Activated T-cell treated with anti-CD3 and anti-CD28 coated beads, Interleukin-2, amount 50 U/mL, for 1 hour (primary cell): ENCODE measurements around the gene CX3CR1.

Source experiments
- DNase-seq: peaks from one replicate; pipeline ENCODE4 v3.0.0-alpha.2; 2020

Gene CX3CR1

DNA sequence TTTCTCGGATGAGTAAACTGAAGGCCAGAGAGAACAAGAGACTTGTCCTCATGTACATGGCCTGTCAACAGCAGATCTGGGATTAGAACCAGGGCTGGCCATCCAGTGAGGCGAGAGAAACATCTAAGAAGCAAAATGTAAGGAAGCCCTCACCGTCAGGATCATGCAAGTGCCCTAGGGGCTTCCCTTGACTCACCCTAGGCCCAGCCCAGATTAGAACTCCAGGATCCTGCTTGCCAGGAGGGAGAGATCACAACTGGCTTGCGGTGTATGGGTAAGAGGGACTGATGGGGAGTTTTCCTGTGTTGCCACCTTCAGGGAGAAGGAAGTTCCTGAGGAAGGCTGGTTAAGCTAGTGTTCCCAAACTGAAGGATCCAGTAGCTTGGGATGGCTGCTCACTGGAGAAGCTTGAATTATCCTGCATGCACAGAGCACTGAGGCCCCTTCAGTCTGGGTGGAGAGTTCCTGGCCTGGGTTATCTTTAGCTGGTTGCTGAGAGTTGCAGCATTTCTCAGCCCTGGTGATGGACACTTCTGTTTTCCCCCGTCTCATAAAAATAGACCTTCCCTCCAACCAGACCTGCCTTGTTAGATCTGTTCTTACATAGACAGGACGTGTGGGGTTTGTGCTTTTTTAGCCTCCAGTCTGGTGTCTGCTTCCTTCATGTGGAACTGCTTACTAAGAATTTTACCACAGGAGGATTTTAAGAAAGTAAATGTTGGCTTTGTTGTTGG, 59.3 kb downstream of the CX3CR1 start:
- DNase-seq, result no peak

DNA sequence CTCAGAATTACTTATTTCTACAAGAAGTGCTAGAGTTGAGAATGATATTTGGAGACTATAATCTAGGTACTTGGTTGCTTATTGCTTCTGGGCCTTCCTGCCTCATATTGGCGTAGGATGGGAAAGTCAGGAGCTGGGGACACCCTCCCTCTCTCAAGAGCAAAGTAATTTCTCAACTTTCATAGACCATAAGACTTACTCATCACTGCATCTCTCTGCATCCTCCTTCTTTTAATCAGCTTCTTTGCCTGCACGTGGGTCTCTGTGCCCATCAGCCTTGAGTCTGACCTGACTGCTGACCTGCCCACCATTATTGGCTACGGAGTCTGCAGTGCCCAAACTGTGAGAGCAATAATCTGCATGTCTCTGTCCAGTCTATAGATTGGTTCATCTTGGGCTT, 60.1 kb downstream of the CX3CR1 start:
- DNase-seq, result no peak

- DNase-seq, result no peak
These were observed 63.6 kb downstream of the CX3CR1 start for GRCh38 chr3:39216176-39216790.

DNA sequence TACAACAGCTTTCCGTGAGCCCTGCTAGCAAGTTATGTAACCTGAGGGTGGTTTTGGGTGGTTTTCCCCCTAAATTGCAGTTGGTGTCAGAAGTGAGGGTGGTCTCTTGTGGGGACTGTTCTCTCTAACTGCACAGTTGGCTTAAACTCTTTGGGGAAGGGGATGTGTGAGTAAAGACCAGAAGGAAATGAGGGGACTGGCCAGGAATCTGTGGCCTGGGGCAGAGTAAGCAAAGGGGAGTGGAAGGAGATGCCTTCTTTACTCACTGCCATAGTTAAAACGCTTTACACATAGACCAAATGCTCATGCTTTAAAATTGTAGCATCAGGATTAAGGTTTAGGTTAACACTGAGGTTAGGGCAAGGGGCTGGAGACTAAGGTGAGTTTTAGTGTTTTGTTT, 66.2 kb downstream of the CX3CR1 start:
- no peak for DNase-seq
